Activated CD8-positive, alpha-beta memory T cell treated with anti-CD3 and anti-CD28 coated beads, Interleukin-2, amount 50 U/mL, for 1 hour (primary cell): ENCODE measurements around the gene APH1A.
"Not testable (repeated sequence)": the region's sequence is repeated elsewhere in the genome, so short reads cannot be mapped to it uniquely, and the experiment has no call there.

ENCODE experiments used
- DNase-seq: peaks from one replicate; pipeline ENCODE4 v3.0.0-alpha.2; 2020; ENCODE audit errors: extremely low read depth

Gene APH1A

DNA sequence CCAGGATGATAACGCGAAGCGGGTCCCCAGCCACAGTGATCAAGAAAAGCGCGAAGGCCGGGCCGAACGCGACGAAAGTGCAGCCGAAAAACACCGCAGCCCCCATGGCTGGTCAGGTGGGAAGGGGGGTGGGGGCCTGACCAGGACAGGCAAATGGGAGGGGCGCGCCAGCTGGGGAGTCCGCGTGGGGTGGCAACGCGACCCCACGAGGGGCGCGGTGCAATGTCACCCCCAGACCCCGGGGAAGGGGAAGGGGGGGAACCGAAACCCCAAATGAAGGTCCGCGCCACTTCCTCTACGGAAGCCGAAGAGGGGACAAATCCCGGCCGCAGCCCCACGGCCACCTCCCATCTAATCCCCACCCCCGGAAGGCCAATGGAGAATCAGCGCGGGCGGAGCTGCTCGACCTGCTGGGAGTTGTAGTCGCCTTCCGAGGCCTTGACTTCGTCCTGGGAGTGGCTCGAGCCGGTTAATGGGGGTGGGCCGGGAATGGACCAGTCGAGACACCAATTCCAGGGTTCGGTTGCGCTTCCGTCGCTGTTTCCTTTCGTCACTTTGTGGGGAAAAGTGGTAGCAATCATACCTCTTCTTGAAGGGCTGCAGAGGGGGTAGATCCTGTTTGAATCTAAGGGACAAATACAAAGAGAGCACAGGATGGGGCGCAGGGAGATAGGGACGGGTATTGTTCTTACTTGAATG, at the start of gene APH1A:
Gene APH1A (minus strand): TSS at position 312 of the 699 bp plus-strand sequence. CDS start 206 bp downstream, at position 106.
- peak; percentile 82 for DNase-seq

DNA sequence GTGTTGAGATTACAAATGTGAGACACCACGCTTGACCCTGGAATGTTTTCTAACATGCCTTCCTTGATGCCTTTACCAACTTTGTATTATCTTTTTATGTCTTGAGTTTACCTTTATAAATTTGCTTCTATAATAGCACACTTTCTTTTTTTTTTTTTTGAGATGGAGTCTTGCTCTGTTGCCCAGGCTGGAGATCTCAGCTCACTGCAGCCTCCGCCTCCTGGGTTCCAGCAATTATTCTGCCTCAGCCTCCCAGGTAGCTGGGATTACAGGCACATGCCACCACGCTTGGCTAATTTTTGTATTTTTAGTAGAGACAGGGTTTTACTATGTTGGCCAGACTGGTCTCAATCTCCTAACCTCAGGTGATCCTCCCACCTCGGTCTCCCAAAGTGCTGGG, 45.9 kb upstream of the APH1A start:
- DNase-seq = not testable (repeated sequence)

DNA sequence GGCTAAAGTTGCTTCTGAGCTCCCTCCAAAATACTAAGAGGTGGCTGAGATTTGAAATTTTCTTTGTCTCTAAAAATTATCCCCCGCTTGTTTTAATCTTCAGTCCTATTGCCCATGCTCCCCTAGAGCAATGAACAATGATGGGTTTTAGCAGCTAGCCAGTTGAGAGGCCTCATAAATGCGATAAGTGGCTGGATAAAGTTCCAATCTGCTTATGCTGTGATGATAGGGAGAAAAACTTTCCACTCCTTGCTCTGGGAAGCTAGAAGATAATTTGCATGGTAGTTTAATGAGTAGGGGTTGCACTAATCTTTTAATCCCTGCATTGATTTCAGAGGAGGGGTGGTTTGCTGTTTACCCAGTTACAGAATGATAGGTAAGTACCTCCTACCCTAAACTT, 42.9 kb upstream of the APH1A start:
- DNase-seq = no peak

DNA sequence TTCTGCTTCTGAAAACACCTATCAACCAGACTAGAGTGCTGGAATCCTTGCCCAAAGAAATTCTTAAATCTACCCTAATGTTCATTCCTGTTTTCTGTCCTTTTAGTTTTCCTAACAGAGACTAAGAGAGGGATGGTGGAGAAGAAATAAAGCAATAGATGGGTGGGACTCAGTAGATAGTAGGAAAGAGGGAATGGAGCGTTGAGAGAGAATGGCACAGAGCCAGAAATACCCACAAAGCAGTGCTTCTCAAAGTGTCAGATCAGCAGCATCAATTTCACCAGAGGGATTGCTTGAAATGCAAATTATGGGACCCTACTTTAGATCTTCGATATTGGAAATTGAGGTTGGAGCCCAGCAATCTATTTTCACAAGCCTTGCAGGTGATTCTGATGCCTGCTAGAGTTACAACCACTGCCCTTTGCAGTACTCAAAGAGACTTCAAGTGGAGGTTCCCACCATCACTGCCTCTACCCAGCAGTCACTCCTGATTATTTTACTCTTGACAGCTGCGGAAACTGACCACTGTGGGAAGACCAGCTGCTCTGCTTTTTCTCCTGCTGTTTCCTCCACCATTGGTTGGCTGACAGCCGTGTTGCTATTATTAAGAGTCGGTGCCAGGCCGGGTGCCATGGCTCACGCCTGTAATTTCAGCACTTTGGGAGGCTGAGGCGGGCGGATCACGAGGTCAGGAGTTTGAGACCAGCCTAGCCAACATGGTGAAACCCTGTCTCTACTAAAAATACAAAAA, 41.1 kb upstream of the APH1A start:
- DNase-seq = no peak

DNA sequence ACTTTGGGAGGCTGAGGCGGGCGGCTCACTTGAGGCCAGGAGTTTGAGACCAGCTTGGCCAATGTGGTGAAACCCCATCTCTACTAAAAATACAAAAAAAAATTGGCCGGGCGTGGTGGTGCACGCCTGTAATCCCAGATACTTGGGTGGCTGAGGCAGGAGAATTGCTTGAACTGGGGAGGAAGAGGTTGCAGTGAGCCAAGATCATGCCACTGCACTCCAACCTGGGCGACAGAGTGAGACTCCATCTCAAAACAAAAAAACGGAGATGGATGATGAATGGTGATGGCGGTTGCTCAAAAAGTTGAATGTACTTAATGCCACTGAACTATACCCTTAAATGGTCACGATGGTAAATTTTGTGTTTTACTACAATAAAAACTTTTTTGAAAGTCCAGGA, 39.8 kb upstream of the APH1A start:
- DNase-seq = not testable (repeated sequence)

DNA sequence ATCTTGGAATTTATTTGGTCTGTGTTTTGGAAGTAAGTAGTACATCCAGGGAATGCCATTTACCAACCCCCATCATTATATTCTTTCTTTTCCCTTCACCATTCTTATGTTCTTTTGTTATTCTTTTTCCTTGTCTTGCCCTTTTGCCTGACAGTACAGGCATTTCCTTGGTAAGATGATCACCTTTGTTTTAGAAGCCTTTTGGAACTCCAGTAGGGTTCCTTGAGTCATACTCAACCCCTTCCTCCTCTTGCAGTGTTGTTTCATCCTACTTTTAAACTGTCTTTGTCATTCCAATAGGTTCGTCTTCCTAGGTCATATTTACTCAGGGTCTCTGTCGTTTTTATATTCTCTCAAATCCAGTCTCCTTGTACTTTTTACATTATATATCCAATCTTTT, 34.1 kb upstream of the APH1A start:
- no peak for DNase-seq

DNA sequence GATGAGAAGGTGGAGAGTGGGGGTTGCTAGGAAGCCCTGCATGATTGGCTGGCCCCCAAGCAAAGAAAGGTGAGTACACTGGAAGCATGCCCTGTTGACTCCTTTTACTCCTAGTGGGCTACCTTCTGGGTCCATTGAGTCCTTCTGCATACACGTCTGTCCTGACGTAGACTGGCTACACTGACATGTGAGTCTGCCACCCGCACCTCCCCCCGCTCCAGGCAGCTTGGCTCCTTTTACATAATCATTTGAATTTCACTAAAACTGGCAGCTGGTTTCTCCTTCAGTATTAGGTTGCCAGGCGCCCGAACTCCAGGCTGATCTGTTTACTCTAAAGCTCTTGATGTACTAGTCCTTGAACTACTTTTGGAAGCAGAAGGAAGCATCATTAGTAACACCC, 33.5 kb upstream of the APH1A start:
- DNase-seq = no peak

DNA sequence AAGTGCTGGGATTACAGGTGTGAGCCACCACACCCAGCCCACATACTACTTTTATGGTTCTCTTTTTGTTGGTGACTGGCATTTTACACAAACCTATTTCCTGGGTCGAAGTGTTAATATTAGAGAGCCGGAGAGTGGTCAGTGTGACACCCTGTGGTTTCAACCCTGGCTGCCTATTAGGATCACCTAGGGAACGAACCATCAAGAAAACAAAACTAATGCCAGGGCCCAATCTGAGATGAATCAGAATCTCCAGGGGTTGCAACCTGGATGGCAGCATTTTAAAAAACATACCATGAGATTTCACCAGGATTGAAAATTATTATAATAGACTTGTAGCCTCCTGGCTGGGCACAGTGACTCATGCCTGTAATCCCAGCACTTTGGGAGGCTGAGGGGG, 30.9 kb upstream of the APH1A start:
- DNase-seq = no peak

DNA sequence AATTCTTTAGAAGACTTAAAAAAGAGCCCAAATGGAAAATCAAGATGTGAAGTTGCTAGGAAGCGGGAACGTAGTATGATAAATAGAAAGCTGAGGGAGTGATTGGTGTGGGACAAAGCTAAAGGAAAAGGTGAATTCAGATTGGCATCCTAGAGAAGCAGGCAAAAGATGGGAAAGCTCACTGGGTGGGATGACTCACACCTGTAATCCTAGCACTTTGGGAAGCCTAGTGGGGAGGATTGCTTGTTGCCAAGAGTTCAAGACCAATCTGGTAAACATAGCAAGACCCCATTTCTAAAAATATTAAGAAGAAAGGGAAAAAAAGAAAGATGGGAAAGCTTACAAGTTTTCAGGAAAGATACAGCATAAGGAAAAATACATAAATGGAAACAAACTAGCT, 26.7 kb upstream of the APH1A start:
- no peak for DNase-seq

DNA sequence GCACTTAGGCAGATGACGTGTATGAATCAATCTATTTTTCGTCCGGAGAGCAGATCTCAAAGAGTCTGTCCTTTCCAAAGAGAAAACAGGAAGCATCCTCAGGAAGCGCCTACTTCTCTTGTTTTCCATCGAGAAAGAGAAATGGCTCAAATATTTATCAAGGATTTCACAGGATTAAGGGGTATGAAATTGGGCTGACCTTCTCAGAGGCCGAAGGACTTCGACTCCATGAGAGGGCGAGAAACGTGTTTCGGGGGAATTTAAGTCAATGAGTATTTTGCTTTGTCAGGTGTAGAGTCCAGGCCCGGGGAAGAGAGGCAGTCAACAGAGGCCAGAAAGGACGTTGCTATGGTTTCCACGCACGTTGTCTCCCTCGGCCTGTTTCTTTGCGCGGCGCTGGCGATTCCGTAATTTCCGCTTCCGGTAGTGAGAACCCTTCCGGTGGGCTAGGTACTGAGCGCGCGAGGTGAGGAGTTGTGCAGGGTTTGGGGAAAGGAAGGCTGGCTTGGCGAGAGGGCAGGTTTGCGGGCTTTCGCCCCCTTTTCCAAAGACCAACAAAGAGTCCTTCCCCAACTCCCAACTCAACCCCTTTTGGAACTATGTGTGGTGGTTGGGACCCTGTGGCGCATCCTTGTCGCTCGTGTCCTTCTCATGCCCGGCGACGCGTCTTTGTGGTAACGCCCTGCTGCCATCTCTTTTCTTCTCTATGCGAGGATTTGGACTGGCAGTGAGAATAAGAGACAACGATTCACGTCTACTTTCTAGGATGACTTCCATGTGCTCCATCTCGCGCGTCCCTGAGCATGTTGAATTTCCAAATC, 24.8 kb upstream of the APH1A start, which contains the start of gene MRPS21:
Gene MRPS21 (plus strand): TSS at position 429 of the 821 bp plus-strand sequence. CDS start 506 bp downstream, outside the sequence.
- DNase-seq = peak; percentile 73

DNA sequence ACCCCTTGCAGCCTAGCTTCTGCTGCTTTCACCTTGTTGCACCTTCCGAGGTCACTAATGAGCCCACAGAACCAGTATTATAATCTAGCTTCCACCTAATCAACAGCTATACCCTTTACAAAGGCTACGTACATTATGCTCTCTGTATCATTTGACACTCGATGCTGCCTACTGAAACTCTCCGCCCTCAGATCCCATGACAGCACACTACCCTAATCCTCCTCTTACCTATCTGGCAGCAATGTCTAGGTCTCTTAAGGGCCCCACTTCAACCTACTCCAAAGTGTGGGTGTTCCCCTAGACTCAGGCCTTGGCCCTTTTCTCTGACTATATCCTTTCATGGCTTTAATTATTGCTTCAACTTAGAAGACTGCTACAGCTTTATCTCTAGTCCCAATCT, 20.0 kb upstream of the APH1A start:
- DNase-seq = no peak

DNA sequence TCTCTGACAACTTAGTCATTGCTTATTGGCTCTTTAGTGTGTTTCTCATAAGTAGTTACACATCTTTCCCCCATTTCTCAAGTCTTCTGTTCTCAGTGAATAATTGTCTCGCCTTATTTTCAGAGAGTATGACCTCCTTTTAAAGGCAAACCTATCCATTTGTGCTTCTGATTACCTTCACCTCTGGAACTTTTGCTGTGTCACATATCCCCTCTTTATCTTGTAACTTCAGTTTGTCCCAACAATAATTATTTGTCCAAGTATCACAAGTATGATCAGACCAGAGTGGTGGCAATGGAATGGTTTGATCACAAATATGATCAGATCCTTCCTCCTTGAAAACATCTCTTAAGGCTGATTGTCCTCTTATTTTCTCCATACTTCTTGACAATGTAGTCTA, 19.6 kb upstream of the APH1A start:
- no peak for DNase-seq

DNA sequence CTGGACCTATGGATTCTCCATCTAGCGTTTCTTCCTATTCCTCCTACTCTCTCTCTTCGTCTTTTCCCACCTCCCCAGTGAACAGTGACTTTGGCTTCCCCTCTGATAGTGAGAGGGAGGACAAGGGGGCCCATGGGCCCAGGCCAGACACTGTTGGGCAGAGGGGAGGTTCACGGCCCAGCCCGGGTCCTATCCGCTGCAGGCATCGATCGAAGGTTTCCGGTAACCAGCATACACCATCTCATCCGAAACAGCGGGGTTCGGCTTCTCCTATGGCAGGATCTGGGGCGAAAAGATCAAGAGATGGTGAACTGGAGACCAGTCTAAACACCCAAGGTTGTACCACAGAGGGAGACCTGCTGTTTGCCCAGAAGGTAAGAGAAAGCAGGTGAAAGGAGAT, 14.4 kb upstream of the APH1A start:
- no peak for DNase-seq

DNA sequence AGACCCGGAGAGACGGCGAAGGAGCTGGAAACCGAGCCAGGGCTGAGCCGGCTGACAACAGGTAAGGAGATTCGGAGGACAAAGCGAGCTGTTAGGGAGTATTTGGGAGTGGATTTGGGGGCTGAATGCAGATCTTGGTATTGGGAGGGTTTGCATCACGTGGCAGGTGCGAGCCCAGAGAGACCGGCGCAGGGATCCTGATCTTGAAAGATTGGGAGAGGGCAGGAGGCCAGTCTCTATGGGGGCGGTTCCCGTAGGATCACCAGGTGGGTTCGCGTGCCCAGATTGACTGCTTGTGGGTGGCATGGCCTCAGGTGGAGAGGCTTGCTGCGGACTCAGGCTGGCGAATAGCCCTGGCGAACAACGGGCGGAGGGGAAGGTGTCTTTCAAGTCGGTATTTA, 13.7 kb upstream of the APH1A start:
- DNase-seq = no peak

DNA sequence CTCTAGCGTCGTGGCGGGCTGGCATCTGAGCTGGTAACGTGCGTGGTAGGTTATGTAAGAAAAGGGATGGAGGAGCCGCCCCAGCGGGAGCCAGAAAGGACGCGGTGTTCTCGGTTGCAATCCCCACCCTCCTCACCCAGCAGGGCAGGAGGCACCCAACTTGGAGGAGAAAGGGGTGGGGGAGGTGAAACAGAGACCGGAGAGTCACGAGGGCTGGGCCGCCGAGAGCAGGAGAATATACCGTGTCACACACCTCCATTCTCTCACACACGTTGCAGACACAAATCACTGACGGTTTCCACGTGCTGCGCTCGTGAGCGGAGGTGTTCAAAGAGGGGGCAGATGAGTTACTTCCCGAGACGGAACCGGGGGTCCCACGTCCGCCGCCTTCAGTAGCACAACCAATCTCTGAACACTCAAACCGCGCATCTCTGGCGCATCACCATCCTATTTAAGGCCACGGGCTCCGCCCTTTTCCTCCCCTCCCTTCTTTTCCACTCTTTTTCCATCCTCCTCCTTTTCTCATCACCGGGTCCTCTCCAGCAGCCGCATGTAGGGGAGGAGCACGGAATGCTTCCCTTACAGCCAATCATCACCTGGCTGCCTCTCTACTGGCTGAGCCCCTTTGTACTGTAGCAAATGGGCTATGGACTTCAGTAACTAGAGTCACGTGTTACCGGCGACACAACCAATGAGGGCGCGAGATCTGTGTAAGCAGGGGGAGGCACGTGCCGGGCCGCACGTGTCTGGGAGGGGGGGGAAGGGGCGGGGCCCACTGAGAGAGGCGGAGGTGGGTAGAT, 13.1 kb upstream of the APH1A start, which contains the start of gene CIART:
Gene CIART (plus strand): TSS at position 797 of the 800 bp plus-strand sequence. CDS start 714 bp downstream, outside the sequence.
- peak; percentile 58 for DNase-seq

DNA sequence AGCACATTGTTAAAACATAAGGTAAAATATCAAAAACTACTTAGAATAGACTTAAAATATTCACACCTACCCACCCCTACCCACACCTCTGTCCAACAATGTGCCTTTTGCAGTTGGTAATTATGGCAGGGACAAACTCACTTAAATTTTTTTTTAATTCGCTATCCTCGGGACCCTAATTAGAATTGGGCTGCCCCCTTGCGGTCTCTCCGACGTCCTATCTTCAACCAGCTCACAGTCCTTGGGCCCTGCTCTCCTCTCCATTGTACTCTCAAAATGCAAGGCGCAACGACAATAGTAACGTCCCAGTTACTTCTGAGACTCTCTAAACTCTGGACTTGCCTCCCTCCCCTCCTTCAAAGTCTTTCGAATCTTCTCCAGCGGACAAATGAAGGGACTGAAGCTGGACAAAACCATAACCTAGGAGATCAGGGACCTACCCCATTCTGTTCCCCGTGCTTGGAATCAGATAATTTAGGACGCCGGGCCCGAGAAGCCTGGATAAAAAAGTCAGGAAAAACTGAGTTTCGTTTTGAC, 12.5 kb upstream of the APH1A start:
- DNase-seq = no peak

DNA sequence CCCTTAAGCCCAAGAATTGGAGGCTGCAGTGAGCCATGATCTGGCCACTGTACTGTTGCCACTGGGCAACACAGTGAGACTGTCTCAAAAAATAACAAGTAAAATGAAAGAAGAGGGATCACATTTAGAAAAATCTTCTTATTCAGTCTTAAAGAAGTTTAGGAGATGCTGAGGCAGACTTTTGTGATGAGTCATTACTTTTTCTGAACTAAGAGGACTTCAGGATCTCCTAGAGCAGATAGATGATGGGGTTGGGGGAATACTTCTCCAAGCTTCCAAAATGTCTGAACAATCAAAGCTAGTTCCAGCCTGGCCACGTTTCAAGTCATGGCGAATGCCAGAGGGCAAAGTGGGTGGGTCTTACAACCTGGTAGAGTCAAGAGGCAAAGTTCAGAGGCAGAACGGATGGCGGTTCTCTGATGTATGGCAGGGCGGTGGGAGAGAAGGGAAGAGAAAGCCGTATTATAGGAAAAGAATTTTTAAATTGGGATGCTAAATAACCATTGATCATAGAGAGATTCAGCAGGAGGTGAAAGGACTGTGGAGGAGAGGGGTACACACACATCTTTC, 11.4 kb upstream of the APH1A start:
- DNase-seq = no peak

DNA sequence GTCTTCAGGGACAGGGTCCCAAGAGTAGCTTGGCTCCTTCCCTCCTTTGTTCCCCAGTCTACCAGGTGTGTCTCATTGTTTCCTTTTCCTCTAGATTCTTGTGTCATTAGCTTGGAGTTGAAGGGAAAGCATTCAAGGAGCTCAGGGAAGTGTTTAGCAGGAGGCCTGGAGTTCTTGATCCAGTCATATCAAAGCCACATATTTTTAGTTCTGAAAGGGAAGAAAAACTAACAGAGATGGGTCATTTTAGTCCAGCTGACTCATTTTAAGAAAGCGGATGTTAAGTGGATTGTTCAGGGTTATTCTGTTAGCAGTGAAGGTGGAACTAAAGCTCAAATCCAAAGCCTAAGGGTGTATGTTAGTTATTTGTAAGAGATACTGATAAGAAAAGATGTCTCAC, 4.5 kb upstream of the APH1A start:
- DNase-seq = no peak

DNA sequence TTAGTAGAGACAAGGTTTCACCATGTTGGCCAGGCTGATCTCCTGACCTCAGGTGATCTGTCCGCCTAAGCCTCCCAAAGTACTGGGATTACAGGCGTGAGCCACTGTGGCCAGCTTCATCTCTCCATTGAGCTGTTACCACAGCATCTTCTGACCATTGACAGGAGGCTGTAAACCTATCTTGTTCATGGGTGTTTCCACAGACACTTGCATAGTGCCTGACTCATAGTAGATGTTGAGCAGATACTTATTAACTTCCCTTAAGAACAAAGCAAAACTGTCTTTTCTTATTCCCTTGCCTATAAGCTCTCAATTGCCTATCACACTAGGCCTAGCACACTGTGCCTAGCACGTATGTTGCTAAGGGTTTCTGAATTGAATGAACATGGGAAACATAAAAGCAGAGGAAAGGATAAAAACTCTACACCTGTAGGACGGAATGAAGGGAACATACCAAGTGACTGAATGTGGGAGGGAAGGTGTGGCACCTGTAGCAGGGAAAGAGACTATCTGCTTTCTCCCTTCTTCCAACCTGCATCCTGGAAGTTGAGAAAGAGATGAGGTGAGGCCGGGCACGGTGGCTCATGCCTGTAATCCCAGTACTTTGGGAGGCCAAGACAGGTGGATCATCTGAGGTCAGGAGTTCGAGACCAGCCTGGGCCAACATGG, 2.6 kb upstream of the APH1A start:
- DNase-seq = no peak

DNA sequence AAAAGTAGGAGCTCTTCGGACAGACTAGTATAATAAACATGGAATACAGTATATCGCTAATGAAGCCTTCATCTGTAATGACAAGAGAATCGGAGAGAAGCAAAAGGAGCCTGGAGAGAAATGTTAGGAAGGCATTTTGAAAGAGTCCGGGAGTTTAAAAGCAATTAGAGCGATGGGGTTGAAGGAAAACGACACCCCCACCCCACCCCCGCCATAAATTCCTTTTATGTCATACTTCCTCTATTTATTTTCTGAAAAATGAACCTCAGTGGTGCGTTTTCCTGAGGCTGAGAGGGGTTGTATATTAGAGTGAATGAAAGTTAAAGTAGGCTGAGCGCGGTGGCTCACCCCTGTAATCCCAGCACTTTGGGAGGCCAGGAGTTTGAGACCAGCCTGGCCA, 635 bp upstream of the APH1A start:
- no peak for DNase-seq
